CD4-positive, alpha-beta T cell treated with Interleukin-17A for 4 hours (primary cell): ENCODE results near the gene MEGF10.
"Not testable (repeated sequence)": the region's sequence is repeated elsewhere in the genome, so short reads cannot be mapped to it uniquely, and the experiment has no call there.

Experiments used
- DNase-seq: peaks from one replicate; pipeline ENCODE4 v3.0.0-alpha.2; 2020; ENCODE audit warnings: mixed read lengths

The MEGF10 gene

GRCh38 chr5:127290019-127290945 lies at the start of gene MEGF10:
Gene MEGF10 (plus strand): TSS chr5:127290796. CDS start chr5:127331309, 40,513 bp downstream.
- DNase-seq = no peak

DNA sequence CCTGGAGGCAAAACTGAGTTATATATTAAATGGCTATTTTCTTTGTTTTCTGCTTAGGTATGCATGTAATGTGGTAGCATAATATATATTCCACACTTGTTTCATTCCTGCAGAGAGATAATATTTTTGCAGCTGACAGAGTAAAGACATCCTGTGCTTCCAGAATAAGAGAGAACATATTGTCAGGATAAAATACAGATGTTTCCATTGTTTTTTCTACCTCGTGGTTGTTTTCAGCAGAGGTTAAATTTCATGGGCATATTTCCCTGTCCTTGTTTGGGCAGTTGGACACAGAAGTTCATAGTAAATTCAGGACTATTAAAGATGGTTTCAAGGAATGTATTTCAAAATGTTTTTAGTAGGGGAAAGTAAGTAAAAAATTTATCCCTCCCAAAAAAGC lies 47.6 kb upstream of the MEGF10 start:
- no peak for DNase-seq

DNA sequence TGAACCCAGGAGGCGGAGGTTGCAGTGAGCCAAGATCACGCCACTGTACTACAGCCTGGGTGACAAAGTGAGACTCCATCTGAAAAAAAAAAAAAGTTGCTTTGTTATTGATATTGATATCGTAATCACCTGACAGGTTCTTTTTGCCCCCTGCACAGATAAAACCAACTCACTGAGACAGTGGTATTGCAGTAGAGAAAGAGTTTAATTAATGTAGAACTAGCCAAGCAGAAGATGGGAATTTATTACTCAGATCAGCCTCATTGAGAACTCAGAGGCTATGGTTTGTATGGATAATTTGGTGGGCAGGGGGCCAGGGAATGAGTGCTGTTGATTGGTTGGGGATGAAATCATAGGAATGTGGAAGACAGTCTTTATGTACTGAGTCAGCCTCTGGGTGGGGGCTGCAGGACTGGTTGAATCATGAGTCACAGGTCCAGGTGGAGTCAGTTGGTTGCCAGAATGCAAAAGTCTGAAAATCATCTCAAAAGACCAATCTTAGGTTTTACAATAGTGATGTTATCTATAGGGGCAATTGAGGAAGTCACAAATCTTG lies 35.8 kb upstream of the MEGF10 start:
- no peak for DNase-seq

DNA sequence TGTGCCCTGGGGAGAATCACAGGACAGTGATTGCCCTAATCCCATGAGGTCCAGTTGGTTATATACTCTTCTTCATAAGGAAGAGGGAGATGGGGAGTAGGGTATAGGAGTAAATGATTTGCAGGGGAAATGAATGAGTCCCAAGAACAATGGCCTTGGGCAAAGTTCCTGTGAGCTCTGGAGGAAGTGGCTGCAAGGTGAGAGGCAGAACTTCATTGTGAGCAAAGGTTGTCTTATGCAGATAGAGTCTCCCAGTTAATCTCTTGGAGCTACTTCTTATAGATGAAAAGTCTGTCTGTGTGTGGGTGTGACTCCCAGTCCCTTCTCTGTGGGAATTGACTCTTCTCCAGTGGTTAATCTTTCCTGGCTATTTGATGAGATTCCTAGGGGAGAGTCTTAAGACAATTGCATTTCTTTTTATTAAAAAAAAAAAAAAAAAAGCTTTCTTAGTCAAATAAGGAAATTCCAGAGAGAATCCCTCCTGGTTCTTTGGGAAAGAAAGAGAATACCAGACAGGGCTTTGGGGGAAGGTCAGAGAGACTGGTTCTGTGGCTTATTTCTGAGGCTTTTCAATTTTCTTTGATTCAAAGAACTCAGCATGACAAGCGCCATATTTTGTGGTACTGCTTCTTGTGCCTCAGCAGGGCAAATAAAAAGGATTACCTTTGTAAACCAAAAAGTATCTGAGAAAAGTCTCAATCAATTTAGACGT lies 33.6 kb upstream of the MEGF10 start:
- no peak for DNase-seq

- DNase-seq = no peak
Measured at GRCh38 chr5:127260686-127261085, 29.9 kb upstream of the MEGF10 start.

GRCh38 chr5:127265473-127265872 lies 25.1 kb upstream of the MEGF10 start:
- not testable (repeated sequence) for DNase-seq

GRCh38 chr5:127268342-127268741 lies 22.3 kb upstream of the MEGF10 start:
- DNase-seq = not testable (repeated sequence)

DNA sequence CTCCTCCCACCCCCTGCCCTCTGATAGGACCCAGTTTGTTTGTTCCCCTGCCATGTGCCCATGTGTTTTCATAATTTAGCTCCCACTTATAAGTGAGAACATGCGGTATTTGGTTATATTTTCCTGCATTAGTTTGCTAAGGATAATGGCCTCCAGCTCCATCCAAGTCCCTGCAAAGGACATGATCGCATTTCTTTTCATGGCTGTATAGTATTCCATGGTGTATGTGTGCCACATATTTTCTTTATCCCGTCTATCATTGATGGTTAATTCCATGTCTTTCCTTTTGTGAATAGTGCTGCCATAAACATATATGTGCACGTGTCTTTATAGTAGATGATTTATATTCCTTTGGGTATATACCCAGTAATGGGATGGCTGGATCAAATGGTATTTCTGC lies 19.9 kb upstream of the MEGF10 start:
- not testable (repeated sequence) for DNase-seq

- DNase-seq = no peak
Measured at GRCh38 chr5:127275641-127276193, 14.9 kb upstream of the MEGF10 start.

GRCh38 chr5:127280491-127281220 lies 9.9 kb upstream of the MEGF10 start:
- DNase-seq = no peak

DNA sequence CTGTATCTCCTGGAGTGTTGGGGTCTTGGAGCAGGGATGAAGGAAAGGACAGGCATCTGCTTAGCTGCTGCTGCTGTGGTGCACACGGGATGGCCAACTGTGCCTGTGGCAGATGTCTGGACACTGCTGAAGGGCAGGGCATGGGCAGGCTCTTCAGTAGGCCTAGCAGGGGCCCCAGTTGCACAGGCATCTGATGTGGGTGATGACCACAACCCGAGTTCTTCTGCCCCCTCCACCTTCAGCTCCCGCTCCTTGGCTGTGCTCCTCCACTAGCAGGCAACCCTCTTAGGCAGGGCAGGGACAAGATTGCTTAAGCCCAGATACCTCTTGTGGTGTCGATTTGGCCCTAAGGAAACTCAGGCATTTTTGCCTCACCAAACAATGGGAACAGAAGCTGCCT lies 9.0 kb upstream of the MEGF10 start:
- no peak for DNase-seq

DNA sequence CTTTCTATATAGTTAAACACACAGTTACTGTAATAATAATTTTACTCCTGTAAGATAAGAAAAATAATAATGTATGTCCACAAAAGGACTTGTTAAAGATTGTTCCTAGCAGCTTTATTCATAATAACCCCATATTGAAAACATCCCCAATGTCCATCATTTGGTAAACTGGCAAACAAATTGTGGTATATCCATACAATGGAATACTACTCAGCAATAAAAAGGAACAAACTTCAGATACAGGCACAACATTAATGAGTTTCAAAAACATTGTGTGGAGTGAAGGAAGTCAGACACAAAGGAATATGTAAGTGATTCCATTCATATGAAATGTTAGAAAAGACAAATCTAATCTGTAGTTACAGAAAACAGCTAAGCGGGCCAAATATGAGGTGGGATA lies 1.9 kb upstream of the MEGF10 start:
- no peak for DNase-seq

DNA sequence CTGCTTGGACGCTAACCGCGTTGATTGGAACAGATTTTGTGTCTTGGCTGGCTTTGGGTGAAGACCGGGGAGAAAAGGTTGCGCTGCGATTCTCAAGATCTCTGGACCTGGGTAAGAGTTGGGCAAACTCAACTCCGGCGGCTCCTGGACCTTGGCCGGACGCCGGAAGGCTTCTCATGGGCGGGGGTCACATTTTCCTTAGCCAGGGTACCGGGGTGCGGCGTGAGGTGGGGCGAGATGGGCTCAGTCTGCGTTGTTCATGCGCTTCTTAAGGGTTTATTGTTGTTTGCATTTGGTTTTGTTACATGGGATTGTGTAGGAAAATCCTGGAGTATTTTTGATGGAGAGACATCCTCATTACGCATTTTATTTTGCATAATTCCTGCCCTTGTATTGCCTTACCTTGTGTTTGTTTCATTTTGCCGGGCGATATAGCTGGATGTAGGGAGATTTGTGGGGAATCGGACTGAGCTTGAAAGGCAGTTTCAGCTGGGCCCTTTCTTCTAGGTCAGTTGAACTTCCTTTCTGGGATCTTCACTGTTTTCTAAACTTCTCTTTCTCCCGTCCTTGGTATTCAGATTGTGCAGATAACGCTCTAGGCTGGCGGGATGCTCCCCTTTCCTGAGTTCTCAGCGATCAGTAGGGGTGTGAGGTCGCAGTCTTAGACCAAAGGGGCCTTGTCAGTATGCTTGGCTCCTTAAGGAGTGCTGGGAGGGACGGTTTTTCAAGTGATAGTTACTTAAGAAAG lies 524 bp downstream of the MEGF10 start:
- DNase-seq = no peak

DNA sequence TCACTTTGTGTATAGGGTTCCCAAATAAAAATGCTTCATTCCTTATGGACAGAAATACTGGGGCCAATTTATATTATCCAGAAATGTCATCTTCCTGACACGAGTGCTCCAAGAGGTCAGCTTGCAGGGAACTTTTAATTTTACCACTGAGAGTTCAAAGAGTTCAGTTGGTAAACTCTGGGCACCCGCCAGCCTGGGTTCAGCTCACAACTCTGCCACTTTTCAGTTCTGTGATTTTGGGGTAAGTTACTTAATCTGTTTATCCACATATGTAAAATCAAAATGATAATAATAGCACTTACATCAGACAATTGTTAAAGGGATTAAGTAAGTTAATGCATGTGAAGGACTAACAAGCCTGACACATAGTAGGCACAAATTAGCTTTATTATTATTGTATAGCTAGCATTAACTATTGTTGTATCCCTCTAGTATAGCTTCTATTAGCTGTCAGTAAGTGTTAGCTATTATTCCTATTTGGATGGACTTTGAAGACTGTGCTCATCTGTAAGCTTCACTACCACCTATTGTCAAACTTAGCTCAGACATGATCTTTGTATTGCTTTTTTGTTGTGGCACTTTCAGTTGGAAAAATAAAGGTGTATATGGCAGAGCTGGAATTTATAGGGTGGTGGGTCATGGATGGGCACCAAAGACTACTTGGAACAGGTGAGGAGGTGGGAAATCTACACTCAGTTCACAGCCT lies 1.6 kb downstream of the MEGF10 start:
- DNase-seq = no peak

- DNase-seq = no peak
Measured at GRCh38 chr5:127293373-127293772, 2.8 kb downstream of the MEGF10 start.

- no peak for DNase-seq
Measured at GRCh38 chr5:127294829-127295228, 4.2 kb downstream of the MEGF10 start.

GRCh38 chr5:127295454-127295853 lies 4.9 kb downstream of the MEGF10 start:
- no peak for DNase-seq

DNA sequence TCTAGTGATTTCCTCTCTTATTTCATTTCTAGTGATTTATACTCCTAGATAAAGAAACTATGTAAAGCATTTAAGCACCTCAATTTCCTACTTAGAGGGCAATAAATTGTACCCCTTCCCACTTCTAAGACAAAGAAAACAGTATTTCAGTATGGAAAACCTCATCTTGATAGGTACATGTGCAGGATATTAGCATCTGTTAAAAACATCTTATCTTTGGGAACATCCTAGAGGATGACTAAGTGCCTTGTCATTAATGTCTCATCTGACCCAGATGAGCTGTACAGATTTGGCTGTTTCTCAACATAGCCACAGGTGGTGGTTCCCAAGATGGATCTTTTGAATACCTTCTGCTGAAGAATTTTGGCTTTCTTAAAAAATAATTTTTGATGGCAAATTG lies 5.7 kb downstream of the MEGF10 start:
- no peak for DNase-seq

GRCh38 chr5:127296894-127297293 lies 6.3 kb downstream of the MEGF10 start:
- not testable (repeated sequence) for DNase-seq

DNA sequence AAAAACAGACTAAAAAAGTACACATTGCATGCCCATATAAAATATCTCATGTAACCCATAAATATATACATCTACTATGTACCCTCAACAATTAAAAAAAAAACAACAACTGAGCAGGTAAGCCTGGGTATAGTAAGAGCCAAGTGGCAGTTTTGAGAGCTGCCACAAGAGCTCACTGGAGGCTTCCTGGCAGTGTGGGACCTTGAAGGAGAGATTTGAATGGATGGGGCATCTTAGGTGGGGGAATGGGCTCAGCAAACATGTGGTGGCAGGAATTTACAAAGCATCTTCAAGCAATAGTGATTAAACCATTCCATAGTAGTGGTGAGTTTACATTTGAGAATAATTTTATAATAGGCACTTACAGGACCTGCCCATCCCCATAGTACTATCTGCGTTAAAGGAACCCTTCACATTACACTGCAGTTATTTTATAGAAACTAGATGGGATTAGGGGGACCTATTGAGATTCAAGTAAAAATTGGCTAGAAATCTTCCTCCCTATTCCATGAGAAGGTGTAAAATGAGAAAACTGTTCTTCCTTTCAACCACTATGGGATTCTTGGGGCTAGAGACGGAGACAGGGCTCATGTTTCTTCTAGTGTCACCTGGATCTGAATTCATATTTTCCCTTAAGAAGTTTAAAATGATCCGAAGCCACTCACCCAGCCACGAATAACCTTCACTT lies 6.9 kb downstream of the MEGF10 start:
- DNase-seq = no peak

GRCh38 chr5:127298036-127298429 lies 7.4 kb downstream of the MEGF10 start:
- DNase-seq = no peak
